Thyroid gland (tissue), 4 donors: ENCODE measurements around the gene TMC6.

Source experiments
- CTCF ChIP-seq, 6 experiments: fragments of 200-600 bp in 3 of 6; fragments of 450-650 bp in 3 of 6; sonication (generic) in 3 of 6; IDR thresholded peaks; one replicate each; pipeline ENCODE4 v1.5.1; 2016 to 2019; ENCODE audit warnings: antibody characterized with exemption in 6 of 6, mild to moderate bottlenecking in 2 of 6, inconsistent platforms in 1 of 6, moderate library complexity in 1 of 6
- POLR2A ChIP-seq, 2 donors: fragments of 450-650 bp; IDR thresholded peaks; one replicate each; pipeline ENCODE4 v1.6.1; 2017; ENCODE audit warnings: antibody characterized with exemption in 2 of 2, mild to moderate bottlenecking in 2 of 2, moderate library complexity in 1 of 2

- TF ChIP-seq CTCF (IDR thresholded peaks at IDR 0.05) (no peak), POLR2A (IDR thresholded peaks at IDR 0.05) (no peak)
These were observed 7.4 kb upstream of the TMC6 start for GRCh38 chr17:78135858-78136500.
